Effector CD4-positive, alpha-beta T cell (primary cell): ENCODE measurements around the gene HSPA1L.
"Not testable (repeated sequence)": the region's sequence is repeated elsewhere in the genome, so short reads cannot be mapped to it uniquely, and the experiment has no call there.

Source experiments
- DNase-seq: peaks from one replicate; pipeline ENCODE4 v3.0.0-alpha.2; 2020

Gene HSPA1L

DNA sequence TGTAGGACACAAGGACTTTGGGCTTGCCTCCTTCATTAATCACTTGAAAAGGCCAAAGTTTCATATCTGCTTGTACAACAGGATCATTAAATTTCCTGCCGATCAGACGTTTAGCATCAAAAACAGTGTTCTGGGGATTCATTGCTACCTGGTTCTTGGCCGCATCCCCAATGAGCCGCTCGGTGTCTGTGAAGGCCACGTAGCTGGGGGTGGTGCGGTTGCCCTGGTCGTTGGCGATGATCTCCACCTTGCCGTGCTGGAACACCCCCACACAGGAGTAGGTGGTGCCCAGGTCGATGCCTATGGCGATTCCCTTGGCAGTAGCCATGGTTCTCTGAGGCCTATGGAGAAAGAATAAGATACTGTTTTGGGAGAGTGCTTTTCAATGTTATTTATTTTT, 3.4 kb downstream of the HSPA1L start:
- DNase-seq = no peak

DNA sequence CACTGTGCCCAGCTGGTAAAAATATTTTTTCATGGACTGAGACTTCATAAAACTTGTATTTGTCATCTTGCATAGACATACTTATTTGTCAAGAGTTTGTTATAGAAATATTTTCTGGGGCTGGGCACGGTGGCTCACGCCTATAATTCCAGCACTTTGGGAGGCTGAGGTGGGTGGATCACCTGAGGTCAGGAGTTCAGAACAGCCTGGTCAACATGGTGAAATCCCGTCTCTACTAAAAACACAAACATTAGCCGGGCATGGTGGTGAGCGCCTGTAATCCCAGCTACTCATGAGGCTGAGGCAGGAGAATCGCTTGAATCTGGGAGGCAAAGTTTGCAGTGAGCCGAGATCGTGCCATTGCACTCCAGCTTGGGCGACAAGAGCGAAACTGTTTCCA, 6.5 kb downstream of the HSPA1L start:
- not testable (repeated sequence) for DNase-seq

DNA sequence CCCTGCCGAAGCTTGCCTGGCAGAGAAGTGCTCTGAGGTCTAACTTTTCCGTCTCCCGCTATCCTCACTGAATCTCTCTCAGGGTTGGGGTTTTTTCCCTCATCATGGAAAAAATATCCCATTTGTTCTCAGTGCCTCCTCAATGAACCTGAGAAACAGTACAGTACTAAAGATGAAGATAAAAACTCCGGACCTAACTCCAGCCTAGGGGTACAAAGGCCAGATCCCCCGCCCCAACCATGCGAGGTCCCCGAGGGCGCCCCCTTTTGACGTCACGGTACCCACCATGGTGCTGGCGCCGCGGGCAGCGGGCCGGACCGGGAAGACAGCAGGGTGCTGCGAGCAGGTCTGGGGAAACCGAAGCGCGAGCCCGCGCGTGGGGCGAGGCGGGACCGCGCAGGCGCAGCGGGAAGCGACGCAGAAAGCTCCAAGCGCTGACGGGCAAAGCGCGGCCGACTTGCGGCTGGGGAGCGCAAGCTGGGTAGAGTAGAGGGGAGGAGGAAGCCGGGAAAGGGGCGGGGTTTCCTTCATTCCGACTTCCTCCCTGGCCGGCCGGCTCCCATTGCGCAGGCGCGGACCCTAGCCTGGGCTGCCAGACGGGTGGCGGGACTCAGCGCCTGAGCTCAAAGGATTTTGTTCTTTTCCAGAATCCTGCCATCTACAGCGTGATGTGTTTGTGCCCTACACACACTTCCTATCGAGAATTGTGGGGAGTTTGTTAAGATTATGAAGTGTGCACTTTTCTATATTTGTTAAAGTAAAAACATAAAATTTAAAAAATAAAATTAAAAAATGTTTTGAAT, 8.4 kb downstream of the HSPA1L start, which contains the start of gene LSM2:
Gene LSM2, minus strand, starts transcription at position 497 of the 803 bp plus-strand sequence. Its CDS starts 209 bp downstream, at position 288.
- DNase-seq = peak; percentile 95

DNA sequence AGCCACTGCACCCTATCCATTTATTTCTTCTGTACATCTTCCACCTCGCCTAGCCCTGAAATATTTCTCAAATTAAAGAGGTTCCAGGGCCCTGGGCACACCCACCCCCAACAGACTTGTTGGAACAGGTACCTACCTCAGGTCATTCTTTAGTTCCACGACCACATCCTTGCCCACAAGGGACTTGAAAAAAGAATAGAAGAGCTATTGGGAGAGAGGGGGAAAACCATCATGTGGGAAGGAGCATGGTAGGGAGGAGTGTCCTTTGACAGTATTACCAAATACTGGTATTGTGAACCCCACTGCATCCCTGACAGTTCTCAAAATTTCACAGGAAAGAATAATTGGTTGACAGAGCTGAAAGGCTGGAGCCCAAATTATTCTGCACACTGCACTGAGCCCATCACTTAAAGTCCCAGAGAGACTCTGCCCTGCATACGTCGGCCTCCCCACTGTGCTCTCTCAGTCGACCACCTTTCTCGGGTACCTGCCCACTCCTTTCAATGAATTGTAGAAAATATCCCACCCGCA, 9.1 kb downstream of the HSPA1L start:
- DNase-seq = no peak

DNA sequence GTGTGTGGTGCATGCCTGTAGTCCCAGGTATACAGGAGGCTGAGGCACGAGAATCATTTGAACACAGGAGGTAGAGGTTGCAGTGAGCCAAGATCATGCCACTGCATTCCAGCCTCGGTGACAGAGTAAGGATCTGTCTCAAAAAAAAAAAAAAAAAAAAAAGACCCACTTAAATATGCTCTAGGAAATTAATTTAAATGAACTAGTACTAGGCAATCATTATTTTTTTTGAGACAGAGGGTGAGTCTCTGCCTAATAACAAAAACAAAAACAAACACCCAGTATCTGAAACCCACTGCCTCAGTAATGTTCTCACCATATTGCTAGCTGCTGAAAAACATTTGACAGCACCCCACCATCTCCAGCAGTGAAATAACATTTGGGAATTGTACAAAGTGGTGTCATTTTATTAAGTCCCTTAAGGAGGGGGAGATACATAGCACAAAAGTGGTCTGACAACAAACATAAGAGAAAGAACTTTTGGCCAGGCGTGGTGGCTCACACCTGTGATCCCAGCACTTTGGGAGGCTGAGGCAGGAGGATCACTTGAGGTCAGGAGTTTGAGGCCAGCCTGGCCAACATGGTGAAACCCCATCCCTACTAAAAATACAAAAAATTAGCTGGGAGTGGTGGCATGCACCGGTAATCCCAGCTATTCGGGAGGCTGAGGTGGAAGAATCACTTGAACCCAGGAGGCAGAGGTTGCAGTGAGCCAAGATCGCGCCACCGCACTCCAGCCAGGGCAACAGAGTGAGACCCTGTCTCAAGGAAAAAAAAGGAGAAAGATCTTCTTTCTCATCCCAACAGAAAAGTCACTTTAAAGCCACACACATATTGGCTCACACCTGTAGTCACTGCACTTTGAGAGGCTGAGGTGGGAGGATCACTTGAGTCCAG, 13.8 kb downstream of the HSPA1L start:
- not testable (repeated sequence) for DNase-seq

DNA sequence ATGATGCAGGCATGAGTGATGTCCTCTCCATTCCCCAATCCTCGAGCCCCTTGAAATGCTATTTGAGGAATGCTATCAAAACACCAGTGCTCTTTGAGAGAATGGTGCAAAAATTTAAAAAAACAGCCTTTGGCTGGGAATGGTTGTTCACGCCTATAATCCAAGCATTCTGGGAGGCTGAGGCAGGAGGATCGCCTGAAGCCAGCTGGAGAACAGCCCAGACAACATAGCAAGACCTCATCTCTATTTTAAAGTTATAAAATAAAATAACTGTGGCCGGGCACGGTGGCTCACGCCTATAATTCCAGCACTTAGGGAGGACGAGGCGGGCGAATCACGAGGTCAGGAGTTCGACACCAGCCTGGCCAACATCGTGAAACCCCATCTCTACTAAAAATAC, 15.3 kb downstream of the HSPA1L start:
- no peak for DNase-seq

DNA sequence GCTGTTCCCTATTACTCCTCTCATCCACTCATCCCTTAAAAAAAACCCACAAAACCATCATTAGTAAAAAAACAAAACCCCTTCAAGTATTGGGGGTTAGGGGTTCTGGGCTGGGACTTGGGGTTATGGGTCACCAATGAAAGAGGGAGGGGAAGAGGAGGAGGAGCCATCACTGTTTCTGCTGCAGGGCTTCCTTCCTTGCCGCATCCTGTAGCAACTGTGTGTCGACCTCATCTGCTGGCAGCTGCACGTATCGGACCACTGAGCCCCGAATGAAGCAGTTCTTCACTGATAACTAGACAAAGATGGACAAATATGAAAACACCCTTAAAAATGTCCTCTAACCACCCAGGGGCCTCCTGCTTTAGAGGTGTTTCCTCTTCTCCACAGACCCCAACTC, 17.5 kb downstream of the HSPA1L start:
- DNase-seq = peak; percentile 20

DNA sequence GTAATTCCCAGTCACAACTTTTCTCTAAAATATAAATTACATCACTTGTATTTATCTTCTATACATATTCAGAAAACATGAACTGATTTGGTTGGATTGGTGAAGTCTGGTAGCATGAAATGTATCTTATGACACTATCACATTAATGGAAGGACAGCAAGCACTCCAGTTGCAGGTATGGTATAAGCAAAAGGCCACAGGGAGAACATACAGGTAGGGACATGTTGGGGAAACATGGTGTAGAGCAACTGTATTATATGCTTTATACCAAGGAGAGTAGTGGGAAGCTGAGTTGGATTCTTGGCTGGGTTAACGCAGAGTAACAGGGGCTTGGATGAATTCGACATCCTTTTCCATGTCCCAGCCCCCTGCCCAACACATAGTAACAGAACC, 18.1 kb downstream of the HSPA1L start:
- DNase-seq = no peak

DNA sequence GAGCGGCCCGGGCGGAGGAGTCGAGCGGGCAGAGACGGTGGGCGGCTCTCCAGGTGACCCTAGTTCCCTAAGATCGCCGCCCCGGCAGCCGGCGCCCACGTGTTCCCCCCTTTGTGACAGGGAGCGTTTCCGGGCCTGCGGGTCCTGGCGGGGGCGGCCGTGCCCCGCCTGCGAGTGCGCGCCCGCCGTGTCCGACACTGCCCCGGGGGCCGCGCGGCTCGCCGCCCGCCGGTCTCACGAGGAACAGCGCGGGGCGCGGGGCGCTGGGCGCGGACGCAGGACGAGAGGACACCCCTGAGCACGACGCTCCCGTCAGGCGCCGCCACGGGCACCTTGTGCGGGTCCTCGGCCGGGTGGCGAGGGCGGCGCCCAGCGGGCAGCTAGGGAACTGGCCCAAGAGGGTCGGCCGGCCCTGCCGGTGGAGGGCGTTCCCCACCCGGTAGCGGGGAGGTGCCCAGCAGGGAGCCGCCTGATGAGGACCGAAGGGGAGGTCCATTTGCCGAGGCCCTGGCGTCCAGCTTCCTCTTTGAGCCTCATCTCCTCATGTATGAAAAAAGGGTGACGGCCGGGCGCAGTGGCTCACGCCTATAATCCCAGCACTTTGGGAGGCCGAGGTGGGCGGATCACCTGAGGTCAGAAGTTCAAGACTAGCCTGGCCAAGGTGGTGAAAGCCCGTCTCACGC, 19.3 kb downstream of the HSPA1L start, which contains the start of gene VARS1:
Gene VARS1, minus strand, starts transcription at position 137 of the 683 bp plus-strand sequence. CDS start 535 bp downstream, outside the sequence.
- DNase-seq = peak; percentile 71

DNA sequence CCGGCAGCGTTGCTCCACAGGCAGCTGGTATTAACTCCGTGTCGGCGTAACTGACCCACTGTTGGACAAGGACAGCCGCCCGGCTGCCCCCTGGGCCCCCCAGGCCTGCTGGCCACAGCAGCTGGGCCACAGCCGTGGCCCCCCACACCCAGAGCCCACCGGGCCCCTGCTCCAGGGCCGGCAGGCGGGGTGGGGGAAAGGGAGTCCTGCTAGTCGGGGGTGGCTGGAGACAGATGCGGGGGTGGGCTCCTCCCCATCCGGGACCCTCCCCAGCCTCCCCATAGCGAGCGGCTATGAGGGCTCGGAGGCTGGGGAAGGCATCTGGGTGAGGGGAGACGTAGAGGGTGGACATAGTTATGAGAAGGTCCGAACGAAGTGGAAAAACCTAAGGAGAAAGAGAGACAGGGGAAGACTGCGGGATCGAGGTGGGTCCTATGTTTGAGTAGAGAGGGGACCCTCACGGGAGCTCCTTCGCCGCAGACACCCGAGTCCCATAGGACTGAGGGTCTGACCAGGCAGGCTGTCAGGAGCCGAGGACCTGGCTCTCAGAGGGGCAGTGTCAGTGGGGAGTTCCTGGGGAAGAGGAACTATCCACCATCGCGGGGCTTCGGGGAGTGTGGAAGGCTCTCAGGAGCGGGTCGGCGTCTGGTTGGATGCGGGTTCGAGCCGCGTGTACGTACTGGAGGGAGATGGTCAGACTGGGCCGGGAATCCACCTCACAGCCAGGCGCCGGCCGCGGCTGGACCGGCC, 20.0 kb downstream of the HSPA1L start:
- no peak for DNase-seq

DNA sequence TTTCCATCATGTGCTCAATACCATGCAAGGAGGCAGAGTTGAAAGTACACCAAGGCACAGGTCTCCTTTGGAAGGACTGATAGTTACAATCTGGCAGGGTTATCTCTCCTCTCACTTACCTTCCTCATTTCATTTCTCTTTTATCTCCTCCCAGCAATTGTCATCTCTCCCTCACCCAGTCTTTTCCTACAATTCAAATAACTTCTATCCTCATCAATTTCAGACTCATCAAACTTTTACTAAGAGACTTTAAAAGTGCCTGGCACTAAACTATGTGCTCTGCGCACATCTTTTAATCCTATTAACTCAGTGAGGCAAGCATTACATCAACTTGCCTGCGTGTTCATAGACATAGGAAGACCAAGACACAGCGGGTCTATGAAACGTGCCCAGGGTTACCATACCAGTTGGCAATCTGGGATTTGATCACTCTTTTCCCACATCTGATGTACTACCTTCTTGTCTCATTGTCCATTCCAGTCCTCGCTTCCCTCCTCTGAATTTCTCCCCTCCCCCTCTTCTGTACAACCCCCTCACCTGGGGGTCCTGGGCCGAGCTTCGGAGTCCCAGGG, 20.7 kb downstream of the HSPA1L start:
- no peak for DNase-seq

DNA sequence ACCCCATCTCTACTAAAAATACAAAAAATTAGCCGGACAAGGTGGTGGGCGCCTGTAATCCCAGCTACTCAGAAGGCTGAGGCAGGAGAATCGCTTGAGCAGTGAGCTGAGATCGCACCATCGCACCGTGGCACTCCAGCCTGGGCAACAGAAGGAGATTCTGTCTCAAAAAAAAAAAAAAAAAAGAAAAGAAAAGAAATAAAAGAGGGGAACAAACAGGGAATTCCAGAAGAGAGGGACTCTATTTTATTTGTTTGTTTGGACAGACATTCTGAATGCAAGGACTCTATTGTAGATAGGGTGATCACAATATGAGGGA, 21.2 kb downstream of the HSPA1L start:
- DNase-seq = not testable (repeated sequence)

DNA sequence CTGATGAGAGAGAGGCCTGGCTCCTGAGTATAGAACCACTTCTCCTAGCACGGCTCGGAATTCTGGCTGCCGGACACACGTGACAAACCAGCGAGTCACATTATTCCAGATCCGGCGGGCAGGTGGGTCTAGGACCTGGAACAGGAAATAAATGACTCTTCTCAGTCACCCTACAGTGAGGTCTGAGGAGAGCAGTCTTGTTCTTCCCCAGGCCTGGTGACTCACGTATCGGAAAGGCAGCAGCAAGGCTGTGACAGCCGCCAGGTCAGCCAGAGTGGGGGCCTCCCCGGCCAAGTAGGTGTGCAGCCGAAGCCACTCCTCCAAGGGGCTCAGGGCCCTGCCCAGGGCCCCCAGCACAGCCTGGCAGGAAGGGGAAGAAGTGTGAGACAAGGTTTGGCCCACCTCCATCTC, 22.3 kb downstream of the HSPA1L start:
- DNase-seq = no peak

DNA sequence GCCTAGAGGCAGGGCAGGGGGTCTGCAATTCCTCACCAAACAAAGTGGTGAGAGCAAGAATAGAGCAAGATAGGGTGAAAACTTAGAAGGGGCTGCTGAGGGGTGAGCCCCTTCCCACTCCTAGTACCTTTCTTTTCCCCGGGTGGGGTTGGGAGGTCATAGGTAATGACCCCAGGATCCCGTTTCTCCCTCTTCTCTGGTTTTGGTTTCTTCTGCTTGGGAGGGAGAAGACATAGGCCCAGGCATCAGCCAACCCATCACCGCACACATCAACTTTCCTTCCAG, 23.1 kb downstream of the HSPA1L start:
- DNase-seq = no peak

DNA sequence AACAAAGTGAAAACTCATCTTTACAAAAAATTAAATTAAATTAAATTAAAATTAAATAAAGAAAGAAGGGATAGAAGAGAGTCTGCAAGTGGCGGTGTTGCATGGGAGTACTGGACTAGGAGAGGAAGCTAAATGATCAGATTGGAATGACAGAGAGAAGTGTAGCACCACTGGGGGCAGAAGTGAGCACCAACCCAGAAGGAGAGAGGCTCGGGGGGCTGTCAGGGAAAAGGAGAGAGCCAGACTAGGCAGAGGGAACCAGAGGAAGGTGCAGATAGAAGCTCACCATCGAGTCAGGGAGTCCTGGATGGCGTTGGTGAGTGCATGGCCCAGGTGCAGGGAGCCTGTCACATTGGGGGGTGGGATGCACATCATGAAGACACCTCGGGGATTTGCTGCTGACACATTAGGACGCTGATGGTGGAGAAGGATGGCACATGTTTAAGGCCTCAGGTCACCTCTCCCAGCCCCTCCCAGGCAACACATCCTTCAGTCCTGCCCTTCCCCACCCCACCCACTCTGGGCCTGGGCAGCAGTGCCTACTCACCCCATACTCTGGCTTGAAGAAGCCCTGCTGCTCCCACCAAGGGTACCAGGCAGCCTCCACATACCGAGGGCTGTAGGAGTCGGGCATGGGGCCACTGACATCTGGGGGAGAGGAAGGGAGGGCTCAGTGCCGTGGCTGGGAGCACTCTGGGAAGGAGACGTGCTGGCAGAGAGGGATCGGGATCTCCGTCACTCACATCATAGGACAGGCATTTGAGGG, 23.6 kb downstream of the HSPA1L start:
- no peak for DNase-seq

DNA sequence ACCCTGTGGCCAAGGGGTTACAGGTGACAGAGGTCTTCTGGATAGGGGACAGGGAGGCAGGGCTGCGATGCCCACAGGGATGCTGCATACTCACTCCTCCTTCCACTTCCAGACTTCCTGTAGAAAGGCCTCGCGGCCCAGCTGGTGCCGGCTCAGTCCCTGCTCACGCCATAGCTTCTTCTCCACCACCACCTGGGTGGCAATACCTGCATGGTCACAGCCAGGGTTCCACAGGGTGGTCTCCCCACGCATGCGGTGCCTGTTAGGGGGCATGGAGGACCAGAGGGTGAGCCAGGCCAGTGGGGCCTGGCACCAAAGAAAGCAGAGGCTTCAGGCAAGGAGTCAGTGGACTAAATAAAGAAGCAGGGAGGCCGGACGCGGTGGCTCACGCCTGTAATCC, 29.6 kb downstream of the HSPA1L start:
- no peak for DNase-seq

DNA sequence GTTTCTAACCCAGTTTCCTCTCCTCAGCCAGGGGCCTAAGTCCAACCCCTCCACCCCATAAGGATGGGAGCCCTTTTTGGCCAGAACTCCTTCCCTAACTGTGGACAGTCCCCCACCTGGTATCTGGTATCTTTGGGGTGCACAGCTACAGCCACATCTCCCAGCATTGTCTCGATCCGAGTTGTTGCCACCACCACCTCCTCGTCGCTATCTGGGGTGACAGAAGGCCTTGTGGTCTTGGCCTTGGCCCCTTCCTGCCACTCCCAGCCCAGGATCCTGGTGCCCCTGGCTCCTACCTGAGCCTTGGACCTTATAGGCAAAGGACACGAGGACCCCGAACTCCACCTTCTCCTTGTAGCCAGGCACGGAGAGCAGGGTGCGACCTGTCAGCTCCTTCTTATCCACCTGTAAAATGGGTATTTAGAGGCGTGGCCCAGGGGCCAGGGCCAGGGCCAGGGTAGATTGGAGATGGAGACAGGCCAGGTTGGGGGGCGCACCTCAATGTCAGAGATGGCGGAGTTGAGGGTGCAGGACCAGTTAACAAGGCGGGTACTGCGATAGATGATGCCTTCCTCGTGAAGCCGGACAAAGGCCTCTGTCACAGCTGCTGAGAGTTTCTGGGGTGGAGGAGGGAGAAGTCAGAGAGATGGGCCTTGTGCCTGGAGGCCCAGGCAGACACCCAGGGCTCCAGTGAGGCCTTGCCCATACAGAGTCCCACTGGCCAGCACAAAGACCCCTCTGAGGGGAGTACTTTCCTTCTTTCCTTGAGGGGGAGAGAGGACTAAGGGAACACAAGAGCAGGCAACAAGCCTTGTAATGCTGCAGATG, 30.8 kb downstream of the HSPA1L start:
- no peak for DNase-seq

DNA sequence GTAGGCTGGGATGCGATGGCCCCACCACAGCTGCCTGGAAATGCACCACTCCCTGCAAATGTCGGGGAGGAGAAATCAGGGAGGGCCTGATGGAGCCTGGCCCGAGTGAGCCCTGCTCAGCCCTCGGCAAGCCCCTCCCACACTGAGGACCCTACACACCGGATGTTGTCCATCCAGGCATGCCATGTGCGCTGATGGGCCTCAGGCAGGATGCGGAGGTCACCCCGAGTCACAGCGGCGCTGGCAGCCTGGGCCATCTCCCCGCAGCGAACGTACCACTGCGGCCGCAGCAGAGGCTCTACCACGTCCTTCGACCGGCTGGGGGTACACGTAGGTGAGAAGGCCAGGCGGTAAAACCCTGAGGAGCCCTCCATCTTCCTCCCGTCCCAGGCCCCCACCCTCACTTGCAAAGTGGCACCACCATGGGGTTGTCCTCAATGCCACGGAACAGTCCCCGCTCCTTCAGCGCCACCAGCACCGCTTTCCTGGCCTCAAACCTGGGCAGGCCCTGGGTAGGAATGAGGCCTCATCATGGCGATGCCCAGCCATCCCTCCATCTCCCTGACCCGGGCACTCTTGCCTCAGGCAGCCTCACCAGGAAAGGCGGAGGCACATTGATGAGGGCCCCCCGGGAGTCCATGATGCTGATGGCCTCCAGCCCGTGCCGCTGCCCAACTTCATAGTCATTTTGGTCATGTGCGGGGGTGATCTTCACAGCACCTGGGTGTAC, 32.8 kb downstream of the HSPA1L start:
- DNase-seq = no peak

DNA sequence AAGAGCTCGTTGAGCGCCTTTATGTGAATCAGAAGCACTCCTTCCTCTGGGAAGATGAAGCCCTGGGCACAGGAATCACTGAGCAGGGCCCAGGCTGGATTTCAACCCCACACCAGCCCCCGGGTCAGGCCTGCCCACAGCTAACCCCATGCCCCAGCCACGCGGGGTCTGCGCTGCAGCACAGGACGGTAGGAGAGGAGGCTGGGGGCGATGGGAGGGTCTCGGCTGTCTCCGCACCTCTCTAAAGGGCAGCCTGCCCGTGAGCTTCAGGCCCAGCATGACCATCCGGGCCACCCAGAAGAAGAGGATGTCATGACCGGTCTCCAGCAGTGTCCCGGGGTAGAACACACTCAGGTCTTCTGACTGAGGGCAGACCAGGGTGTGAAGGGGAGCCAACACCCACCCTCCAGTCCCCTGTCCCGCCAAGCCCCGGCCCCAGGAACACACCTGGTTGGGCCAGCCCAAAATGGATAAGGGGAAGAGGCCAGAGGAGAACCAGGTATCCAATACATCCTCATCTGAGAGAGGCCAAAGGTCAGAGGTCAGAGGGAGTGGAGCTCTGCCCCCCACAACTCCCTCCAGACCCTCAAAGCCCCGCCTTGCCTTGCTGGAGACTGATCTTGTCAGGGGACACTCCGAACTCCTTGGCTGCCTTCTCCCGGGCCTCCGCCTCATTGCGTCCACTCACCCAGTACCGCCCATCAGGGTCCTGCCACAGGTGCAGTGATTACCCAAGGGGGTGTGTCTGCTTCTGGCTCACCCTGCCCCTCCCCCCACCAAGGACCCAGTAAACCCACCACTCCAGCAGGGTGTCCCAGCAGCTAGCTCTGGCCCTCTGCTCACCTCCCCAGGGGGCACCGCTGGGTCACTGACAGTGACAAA, 33.6 kb downstream of the HSPA1L start:
- no peak for DNase-seq
